GM19324 (cell line): ENCODE results near the gene PAX2.

Experiments used
- ATAC-seq: cut with Tn5 transposase; IDR thresholded peaks from one replicate; pipeline ENCODE4 v1.9.1; 2021; ENCODE audit warnings: mild to moderate bottlenecking, moderate library complexity; ENCODE audit not compliant: unreplicated experiment, low FRiP score

Gene PAX2

GRCh38 chr10:100737355-100738054 is 7.9 kb upstream of the PAX2 start:
- ATAC-seq = no peak

GRCh38 chr10:100738055-100738827 is 7.1 kb upstream of the PAX2 start:
- no peak for ATAC-seq

- no peak for ATAC-seq
These were observed 5.6 kb upstream of the PAX2 start for GRCh38 chr10:100739517-100740368.

- ATAC-seq = no peak
These were observed 4.7 kb upstream of the PAX2 start for GRCh38 chr10:100740476-100741377.

GRCh38 chr10:100741378-100742075 is 3.9 kb upstream of the PAX2 start:
- no peak for ATAC-seq

GRCh38 chr10:100742076-100742771 is 3.2 kb upstream of the PAX2 start:
- ATAC-seq = no peak

- no peak for ATAC-seq
These were observed 2.4 kb upstream of the PAX2 start for GRCh38 chr10:100742936-100743335.

GRCh38 chr10:100743626-100744135 is 1.7 kb upstream of the PAX2 start:
- ATAC-seq = no peak

GRCh38 chr10:100744136-100744986 is 1.0 kb upstream of the PAX2 start:
- no peak for ATAC-seq

GRCh38 chr10:100745882-100746783 is 751 bp downstream of the PAX2 start:
- no peak for ATAC-seq

- ATAC-seq = no peak
These were observed 1.5 kb downstream of the PAX2 start for GRCh38 chr10:100746784-100747455.

GRCh38 chr10:100747456-100748230 is 2.3 kb downstream of the PAX2 start:
- ATAC-seq = no peak

- no peak for ATAC-seq
These were observed 3.1 kb downstream of the PAX2 start for GRCh38 chr10:100748231-100749058.

- ATAC-seq = no peak
These were observed 3.6 kb downstream of the PAX2 start for GRCh38 chr10:100749059-100749308.
